ENCODE measurements around the gene PRDM2.
"Not testable (repeated sequence)": the region's sequence is repeated elsewhere in the genome, so short reads cannot be mapped to it uniquely, and the experiment has no call there.

PRDM2 gene

GRCh38 chr1:13666317-13666716 lies 33.7 kb upstream of the PRDM2 start:
- peak; percentile 25 for DNase-seq (ENCODE audit: low spot score)
- TF ChIP-seq CTCF (IDR thresholded peaks at IDR 0.05; ENCODE audit: extremely low read depth, missing control alignments), result no peak

GRCh38 chr1:13667691-13668090 lies 32.3 kb upstream of the PRDM2 start:
- no peak for TF ChIP-seq CTCF (IDR thresholded peaks at IDR 0.05; ENCODE audit: extremely low read depth, missing control alignments)
- peak; percentile 59 for DNase-seq (ENCODE audit: low spot score)

GRCh38 chr1:13674377-13674776 lies 25.6 kb upstream of the PRDM2 start:
- DNase-seq (ENCODE audit: low spot score), result no peak
- no peak for TF ChIP-seq CTCF (IDR thresholded peaks at IDR 0.05; ENCODE audit: extremely low read depth, missing control alignments)

- no peak for DNase-seq (ENCODE audit: low spot score)
Measured at GRCh38 chr1:13675151-13675651, 24.8 kb upstream of the PRDM2 start.

GRCh38 chr1:13677896-13678295 lies 22.1 kb upstream of the PRDM2 start:
- TF ChIP-seq CTCF (IDR thresholded peaks at IDR 0.05; ENCODE audit: extremely low read depth, missing control alignments), result no peak
- no peak for DNase-seq (ENCODE audit: low spot score)

More at GRCh38 chr1:13675151-13675651, 24.8 kb upstream of the PRDM2 start:
- no peak for TF ChIP-seq CTCF (IDR thresholded peaks at IDR 0.05; ENCODE audit: extremely low read depth, missing control alignments)

GRCh38 chr1:13679651-13680050 lies 20.3 kb upstream of the PRDM2 start:
- TF ChIP-seq CTCF (IDR thresholded peaks at IDR 0.05; ENCODE audit: extremely low read depth, missing control alignments), result no peak
- DNase-seq (ENCODE audit: low spot score), result no peak

GRCh38 chr1:13680609-13681008 lies 19.4 kb upstream of the PRDM2 start:
- DNase-seq (ENCODE audit: low spot score), result not testable (repeated sequence)

GRCh38 chr1:13681921-13682320 lies 18.1 kb upstream of the PRDM2 start:
- DNase-seq (ENCODE audit: low spot score), result no peak
- no peak for TF ChIP-seq CTCF (IDR thresholded peaks at IDR 0.05; ENCODE audit: extremely low read depth, missing control alignments)
